Measurements from ENCODE around the gene CCL1.

The CCL1 gene, protein sequence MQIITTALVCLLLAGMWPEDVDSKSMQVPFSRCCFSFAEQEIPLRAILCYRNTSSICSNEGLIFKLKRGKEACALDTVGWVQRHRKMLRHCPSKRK

GRCh38 chr17:34363183-34363661, at the start of gene CCL1:
Gene CCL1, minus strand, starts transcription at chr17:34363233. Its CDS starts 72 bp downstream, at chr17:34363161.
- peak; percentile 82 for DNase-seq

GRCh38 chr17:34412534-34412933, 49.5 kb upstream of the CCL1 start:
- no peak for DNase-seq

- DNase-seq: no peak
Measured at GRCh38 chr17:34411646-34412421, 48.8 kb upstream of the CCL1 start.

DNA sequence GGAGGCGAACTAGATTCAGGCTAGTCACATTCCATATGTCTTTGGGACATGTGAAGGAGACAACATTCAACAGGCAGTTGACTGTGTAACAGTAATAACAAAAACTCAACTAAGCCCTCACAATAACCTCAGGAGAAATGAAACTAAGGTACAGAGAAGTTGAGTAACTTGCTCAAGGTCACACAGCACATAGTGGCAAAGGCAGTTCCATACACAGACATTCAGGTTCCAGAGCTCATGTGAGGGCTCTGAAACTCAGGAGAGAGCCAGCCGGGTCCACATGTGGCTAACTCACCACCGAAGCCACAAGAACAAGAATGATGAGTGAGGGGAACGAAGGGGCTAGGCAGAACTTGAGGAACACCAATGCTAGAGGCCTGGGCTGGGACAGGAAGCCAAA, 46.3 kb upstream of the CCL1 start:
- no peak for DNase-seq

DNA sequence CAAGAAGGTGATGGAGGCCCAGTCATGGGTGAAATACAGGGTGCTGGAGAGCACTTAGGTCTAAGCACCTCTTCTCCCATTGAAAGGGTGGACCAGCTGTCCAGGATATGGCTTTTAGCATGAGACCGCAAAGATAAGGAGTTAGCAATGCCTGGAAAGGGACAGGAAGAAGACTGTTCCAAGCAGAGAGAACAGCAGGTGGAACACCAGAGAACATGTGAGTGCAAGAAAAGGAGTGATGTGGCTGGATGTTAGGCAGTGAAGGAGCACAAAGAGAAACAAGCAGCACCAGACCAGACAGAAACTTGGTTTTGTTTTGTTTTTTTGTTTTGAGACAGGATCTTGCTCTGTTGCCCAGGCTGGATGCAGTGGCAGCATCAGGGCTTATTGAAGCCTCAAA, 45.4 kb upstream of the CCL1 start:
- DNase-seq: no peak

DNA sequence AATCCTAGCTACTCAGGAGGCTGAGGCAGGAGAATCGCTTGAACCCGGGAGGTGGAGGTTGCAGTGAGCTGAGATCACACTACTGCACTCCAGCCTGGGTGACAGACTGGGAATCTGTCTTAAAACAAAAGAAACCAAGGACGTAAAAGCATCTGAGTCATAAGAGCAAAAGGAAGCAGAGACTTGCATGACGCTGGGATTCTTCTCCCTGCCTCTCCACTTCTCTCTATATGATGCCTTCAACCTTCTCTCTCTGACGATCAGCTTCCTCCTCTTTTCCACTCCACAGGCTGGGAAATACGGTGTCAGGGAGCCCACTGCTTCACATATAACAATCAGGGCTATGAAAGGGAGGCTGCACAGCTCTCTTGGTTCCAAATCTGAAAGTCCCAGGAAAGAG, 43.2 kb upstream of the CCL1 start:
- peak; percentile 72 for DNase-seq

DNA sequence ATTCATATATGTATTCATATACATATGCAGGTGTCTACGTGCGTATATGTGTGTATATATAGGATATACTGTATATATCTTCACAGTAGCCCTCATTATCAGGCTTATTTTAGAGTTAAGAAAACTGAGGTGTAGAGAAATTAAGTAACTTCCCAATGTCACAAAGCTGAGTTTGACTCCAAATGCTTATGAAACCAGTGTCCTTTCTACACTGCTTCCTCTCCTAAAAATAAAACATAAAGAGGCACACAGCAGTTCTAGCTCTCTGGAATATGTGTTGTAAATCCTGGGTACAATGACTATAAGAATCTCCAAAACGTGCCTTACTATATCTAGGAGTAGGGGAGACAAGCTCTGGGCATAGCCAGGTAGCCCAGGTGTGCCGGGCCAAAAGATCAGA, 40.0 kb upstream of the CCL1 start:
- peak; percentile 34 for DNase-seq

DNA sequence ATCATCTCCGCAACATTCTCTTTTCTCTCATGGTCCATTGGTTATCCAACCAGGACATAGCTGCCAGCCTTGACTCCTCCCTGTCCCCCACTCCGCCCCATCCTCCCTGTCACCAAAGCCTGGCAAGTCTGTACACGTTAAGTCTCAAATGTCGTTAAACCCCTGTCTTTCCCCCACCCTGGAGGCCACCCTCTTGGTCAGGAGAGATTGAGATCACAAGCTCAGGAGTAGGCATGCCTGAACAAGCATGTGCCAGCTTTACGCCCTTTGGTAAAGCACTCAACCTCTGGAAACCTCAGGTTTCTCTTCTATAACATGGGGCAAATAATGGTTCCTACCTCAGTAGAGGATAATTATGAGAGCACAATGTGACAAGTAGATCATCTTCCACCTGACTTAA, 38.1 kb upstream of the CCL1 start:
- no peak for DNase-seq

- DNase-seq: peak; percentile 50
Measured at GRCh38 chr17:34400301-34400931, 37.4 kb upstream of the CCL1 start.

- DNase-seq: peak; percentile 62
Measured at GRCh38 chr17:34399725-34400124, 36.7 kb upstream of the CCL1 start.

DNA sequence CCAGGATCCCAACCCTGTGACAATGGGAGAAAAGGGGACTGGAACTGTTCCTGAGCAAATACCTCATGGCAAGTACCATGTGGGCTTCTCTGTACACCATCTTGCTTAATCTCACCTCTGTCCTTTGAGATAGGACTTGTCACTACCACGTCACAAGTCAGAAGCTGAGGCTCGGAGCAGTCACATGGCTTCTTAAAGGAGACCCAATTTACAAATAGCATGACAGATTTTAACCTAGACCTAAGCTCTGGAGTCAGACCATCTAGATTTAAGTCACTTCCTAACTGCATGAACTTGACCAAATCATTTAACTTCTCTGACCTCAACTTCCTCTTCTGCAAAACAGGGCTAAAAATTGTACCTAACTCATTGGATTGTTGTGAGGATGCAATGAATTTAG, 36.0 kb upstream of the CCL1 start:
- peak; percentile 88 for DNase-seq

- DNase-seq: no peak
Measured at GRCh38 chr17:34397265-34397664, 34.2 kb upstream of the CCL1 start.

GRCh38 chr17:34393401-34393800, 30.4 kb upstream of the CCL1 start:
- DNase-seq: peak; percentile 35

- DNase-seq: no peak
Measured at GRCh38 chr17:34391241-34391640, 28.2 kb upstream of the CCL1 start.

GRCh38 chr17:34390649-34391048, 27.6 kb upstream of the CCL1 start:
- no peak for DNase-seq

- peak; percentile 37 for DNase-seq
Measured at GRCh38 chr17:34389126-34389750, 26.2 kb upstream of the CCL1 start.

DNA sequence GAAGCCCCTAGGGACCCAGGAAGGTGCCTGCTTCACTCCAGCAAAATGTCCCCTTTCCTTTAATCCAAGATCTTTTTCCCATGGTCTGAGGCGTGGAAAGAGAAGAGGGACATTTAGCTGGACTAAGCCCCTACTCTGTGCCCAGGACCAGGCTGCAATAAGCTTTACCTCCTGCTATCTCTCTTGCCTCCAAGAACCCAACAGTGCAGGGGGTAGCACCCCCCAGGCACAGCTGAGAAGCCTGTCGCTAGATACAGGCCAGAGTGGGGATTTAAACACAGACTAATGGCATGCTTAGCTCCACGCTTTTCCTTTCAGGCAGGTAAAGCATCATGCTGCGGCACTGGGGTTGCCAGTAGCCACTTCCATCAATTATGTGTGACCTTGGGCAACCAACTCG, 24.5 kb upstream of the CCL1 start:
- no peak for DNase-seq

- DNase-seq: peak; percentile 75
Measured at GRCh38 chr17:34386697-34387550, 23.9 kb upstream of the CCL1 start.

DNA sequence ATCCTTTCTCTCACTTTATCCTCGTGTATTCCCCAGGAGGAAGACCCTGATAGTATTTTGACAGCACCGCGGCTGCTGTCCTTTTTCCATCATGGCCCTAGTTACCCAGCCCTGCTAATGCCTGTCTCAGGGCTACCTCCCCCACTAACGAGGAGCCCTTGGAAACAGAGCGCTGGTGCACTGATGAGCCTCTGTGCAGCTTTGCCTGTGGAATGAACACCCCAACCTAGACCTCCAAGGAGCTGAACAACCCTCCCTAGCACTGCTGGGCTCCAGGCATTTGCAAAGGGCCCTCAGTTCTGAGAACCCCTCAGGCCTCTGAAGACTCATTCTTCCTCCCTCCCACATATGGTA, 23.3 kb upstream of the CCL1 start:
- no peak for DNase-seq

- no peak for DNase-seq
Measured at GRCh38 chr17:34384822-34385605, 22.0 kb upstream of the CCL1 start.

- DNase-seq: no peak
Measured at GRCh38 chr17:34384271-34384670, 21.2 kb upstream of the CCL1 start.

DNA sequence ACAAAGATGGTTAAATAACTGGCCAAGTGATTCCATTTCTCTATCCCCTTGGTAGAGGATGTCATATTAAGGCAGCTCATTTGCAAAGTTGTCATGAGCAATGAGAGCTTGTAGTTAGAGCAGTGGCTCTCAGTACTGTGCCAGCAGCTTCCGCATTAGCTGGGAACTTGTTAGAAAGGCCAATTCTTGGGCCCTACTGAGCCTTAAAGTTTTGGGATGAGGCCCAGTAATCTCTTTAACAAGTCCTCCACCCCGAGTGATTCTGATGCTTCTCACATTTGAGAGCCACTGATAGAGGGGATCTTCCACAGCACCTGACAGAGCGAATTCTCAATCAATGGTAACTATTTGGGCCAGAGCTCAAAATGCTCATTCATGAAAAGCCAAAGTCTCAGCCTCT, 20.2 kb upstream of the CCL1 start:
- no peak for DNase-seq
